Natural killer cell (primary cell): Measurements from ENCODE around the gene ANKRD13D. TPM values are rescaled to one million over a fixed set of nuclear protein-coding genes. Genes with fewer than 3 reads are reported as not detected.

Source experiments
- ATAC-seq, 3 donors: fragments of 150-1000 bp in 2 of 3; fragments of 200-7000 bp in 1 of 3; cut with Tn5 transposase; 1 replicate in 1 of 3; 2 replicates in 2 of 3; pipeline ENCODE4 v1.10.0; 2021; ENCODE audit warnings: mild to moderate bottlenecking in 2 of 3, moderate library complexity in 2 of 3
- DNase-seq, 2 donors: peaks; one replicate each; pipeline versions ENCODE4 v3.0.0 to v3.0.0-alpha.2; 2013 to 2021; ENCODE audit warnings: mixed read lengths in 1 of 2
- H3K27ac ChIP-seq: one replicate; pipeline ENCODE4 v1.5.1; 2013; ENCODE audit warnings: mild to moderate bottlenecking, low read length
- H3K27me3 ChIP-seq: one replicate; pipeline ENCODE4 v1.6.1; 2013; ENCODE audit warnings: low read length; ENCODE audit not compliant: control insufficient read depth, insufficient read depth
- H3K36me3 ChIP-seq: one replicate; pipeline ENCODE4 v1.6.1; 2013; ENCODE audit warnings: low read length; ENCODE audit not compliant: control insufficient read depth, insufficient read depth
- H3K4me1 ChIP-seq: one replicate; pipeline ENCODE4 v1.6.1; 2013; ENCODE audit warnings: low read length; ENCODE audit not compliant: control insufficient read depth, insufficient read depth
- H3K4me3 ChIP-seq: one replicate; pipeline ENCODE4 v1.5.1; 2013; ENCODE audit warnings: low read length
- H3K9me3 ChIP-seq: one replicate; pipeline ENCODE4 v1.6.1; 2013; ENCODE audit warnings: low read length; ENCODE audit not compliant: control insufficient read depth, insufficient read depth
- H3K27ac Mint-ChIP-seq, 2 donors: one replicate each; pipeline ENCODE4 v1.8.0; 2022; ENCODE audit warnings: mild to moderate bottlenecking in 2 of 2, mixed read lengths in 2 of 2, moderate library complexity in 1 of 2
- H3K27me3 Mint-ChIP-seq, 2 donors: one replicate each; pipeline ENCODE4 v1.8.0; 2022; ENCODE audit warnings: low read depth in 2 of 2, mixed read lengths in 2 of 2
- H3K36me3 Mint-ChIP-seq: one replicate; pipeline ENCODE4 v1.8.0; 2022; ENCODE audit warnings: mixed read lengths
- H3K4me1 Mint-ChIP-seq, 2 donors: one replicate each; pipeline ENCODE4 v1.8.0; 2022; ENCODE audit warnings: mixed read lengths in 2 of 2
- H3K4me3 Mint-ChIP-seq: one replicate; pipeline ENCODE4 v1.8.0; 2022; ENCODE audit warnings: mild to moderate bottlenecking, moderate library complexity, mixed read lengths
- H3K9me3 Mint-ChIP-seq, 2 donors: one replicate each; pipeline ENCODE4 v1.8.0; 2022; ENCODE audit warnings: mixed read lengths in 2 of 2
- WGBS: methylation state at CpG from one replicate; pipeline ENCODE4 v1.1.7; 2013; ENCODE audit warnings: missing lambda C conversion rate; ENCODE audit not compliant: insufficient coverage; 5-methylcytosine and 5-hydroxymethylcytosine counted together
- intact Hi-C: fragments of 100-400 bp; cut with micrococcal nuclease; formaldehyde crosslinking; loops from one replicate; pipeline ENCODE4 v1.14.2; 2022
- total RNA-seq, 4 donors: library from RNA; stranded (reverse); fragments of 120-200 nt in 1 of 4; gene quantifications; one replicate each; pipeline versions ENCODE4 v1.2.3 to v1.2.4, GENCODE V29; 2013 to 2022
- TF ChIP-seq, protein P1 (sequence below): fragments of 200-600 bp; IDR thresholded peaks from one replicate; pipeline ENCODE4 v1.8.0; 2022; ENCODE audit warnings: antibody characterized with exemption

Gene ANKRD13D
- total RNA-seq, 3 donors from 2014 or later (not counting 1 experiment from before 2014, with no cell fraction given), result 212 to 316 (median 231) TPM

DNA sequence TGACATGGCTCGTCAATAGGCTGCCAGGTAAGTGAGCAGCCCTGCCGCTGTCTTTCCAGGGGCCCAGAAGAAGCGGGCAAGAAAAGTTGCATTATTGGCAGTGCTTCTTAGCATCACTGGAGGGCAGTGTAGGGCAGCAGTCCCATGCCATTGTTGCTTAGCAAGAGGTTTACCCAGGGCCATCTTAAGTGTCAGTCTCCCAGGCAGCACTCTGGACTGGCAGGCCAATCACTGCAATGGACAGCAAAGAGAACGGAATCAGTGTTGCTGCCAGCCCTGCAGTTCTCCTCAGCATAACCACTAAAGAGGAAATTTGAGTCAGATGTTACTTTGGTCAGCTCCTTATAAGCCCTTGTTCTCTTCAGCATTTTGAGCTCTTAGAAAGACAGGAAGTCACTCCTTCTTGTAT, 36.3 kb upstream of the ANKRD13D start:
- peak in 1 of 2 donors; percentile 70 for DNase-seq
- peak; percentile 78 to 86 (median 79) for ATAC-seq
- Mint-ChIP-seq H3K4me3 (peak overlapping the region; percentile 57), H3K4me1 (peaks cover 36 to 41% of the 10 kb centered on the region in 2 donors), H3K27ac (peak overlapping the region; percentile 78 to 89), H3K27me3 (no peaks in the 10 kb centered on the region), H3K36me3 (peaks cover 31% of the 10 kb centered on the region), H3K9me3 (no peaks in the 10 kb centered on the region)
- H3K4me3 ChIP-seq, result no peak overlapping the region
- intact Hi-C loops, result loop anchor here (1.0 to 5.0 kb wide), 2 partner anchors 12 to 34 kb away; partner anchors contain the start of gene ANKRD13D
- H3K27me3 ChIP-seq, result no peaks in the 10 kb centered on the region
- peak overlapping the region; percentile 7 for H3K27ac ChIP-seq
- H3K4me1 ChIP-seq, result peaks cover 18% of the 10 kb centered on the region
- WGBS, result 74% methylated on average over 4 of the region's 4 CpGs
- TF ChIP-seq, protein P1, sequence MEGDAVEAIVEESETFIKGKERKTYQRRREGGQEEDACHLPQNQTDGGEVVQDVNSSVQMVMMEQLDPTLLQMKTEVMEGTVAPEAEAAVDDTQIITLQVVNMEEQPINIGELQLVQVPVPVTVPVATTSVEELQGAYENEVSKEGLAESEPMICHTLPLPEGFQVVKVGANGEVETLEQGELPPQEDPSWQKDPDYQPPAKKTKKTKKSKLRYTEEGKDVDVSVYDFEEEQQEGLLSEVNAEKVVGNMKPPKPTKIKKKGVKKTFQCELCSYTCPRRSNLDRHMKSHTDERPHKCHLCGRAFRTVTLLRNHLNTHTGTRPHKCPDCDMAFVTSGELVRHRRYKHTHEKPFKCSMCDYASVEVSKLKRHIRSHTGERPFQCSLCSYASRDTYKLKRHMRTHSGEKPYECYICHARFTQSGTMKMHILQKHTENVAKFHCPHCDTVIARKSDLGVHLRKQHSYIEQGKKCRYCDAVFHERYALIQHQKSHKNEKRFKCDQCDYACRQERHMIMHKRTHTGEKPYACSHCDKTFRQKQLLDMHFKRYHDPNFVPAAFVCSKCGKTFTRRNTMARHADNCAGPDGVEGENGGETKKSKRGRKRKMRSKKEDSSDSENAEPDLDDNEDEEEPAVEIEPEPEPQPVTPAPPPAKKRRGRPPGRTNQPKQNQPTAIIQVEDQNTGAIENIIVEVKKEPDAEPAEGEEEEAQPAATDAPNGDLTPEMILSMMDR, result peak; percentile 53
- H3K36me3 ChIP-seq, result peaks cover 96% of the 10 kb centered on the region
- H3K9me3 ChIP-seq, result no peaks in the 10 kb centered on the region

DNA sequence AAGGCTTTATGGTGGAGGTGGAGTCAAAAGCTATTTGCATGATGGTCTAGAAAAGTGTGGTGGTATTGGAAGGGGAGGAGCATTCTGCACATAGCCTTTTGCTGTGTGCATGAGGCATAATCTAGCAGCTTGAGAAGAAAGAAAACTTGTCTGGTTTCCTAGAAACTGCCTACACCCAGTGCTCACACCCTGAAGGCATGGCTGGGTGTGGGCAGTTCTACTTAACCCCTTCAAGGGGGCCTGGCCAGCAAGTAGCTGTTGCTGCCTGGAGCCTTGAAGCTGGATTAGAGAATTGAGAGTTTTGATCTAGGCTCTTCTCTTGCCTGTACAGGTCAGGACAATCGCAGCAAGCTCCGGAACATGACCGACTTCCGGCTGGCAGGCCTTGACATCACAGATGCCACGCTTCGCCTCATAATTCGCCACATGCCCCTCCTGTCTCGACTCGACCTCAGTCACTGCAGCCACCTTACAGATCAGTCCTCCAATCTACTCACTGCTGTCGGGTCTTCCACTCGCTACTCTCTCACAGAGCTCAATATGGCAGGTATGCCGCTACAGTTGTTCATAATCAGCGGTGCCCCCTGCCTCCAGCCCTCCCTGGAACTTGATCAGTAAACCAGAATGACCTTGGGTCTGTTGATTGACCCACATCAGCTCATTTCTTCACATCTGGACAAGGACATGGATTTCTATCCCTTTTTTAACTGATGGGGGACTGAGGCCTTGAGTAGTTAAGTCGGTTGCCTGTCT, 35.1 kb upstream of the ANKRD13D start:
- intact Hi-C loops, result loop anchor here (1.0 to 5.0 kb wide), 2 partner anchors 13 to 33 kb away; partner anchors contain the start of gene ANKRD13D
- Mint-ChIP-seq H3K4me1 (peaks cover 36 to 41% of the 10 kb centered on the region in 2 donors), H3K9me3 (no peaks in the 10 kb centered on the region), H3K27me3 (no peaks in the 10 kb centered on the region), H3K27ac (peak overlapping the region; percentile 78 to 89), H3K4me3 (peak overlapping the region; percentile 57), H3K36me3 (peaks cover 31% of the 10 kb centered on the region)
- ATAC-seq, result peak; percentile 11 to 35 (median 31)
- 97% methylated on average over 14 of the region's 14 CpGs for WGBS
- Histone ChIP-seq H3K4me3 (no peak overlapping the region), H3K27ac (no peak overlapping the region), H3K4me1 (peaks cover 18% of the 10 kb centered on the region), H3K9me3 (no peaks in the 10 kb centered on the region), H3K36me3 (peaks cover 83% of the 10 kb centered on the region), H3K27me3 (no peaks in the 10 kb centered on the region)
- DNase-seq, result peak in 1 of 2 donors; percentile 19
- TF ChIP-seq, protein P1, result no peak

DNA sequence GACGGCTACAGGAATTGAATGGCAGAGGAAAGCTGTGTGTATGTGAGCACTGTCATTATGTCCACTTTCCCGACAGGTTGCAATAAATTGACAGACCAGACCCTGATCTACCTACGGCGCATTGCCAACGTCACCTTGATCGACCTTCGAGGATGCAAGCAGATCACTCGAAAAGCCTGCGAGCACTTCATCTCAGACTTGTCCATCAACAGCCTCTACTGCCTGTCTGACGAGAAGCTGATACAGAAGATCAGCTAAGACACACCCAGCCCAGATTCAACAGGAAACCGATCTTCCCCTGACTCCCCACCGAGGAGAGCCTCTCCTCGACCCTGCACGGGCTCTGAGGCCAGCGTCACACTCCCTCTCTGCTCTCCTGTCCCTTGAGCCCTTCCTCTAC, 34.3 kb upstream of the ANKRD13D start:
- H3K27me3 Mint-ChIP-seq, result no peaks in the 10 kb centered on the region
- H3K4me1 Mint-ChIP-seq, result peaks cover 35 to 36% of the 10 kb centered on the region in 2 donors
- Histone ChIP-seq H3K27me3 (no peaks in the 10 kb centered on the region), H3K27ac (no peak overlapping the region), H3K9me3 (no peaks in the 10 kb centered on the region), H3K4me1 (peaks cover 18% of the 10 kb centered on the region), H3K4me3 (no peak overlapping the region), H3K36me3 (peaks cover 76% of the 10 kb centered on the region)
- peak overlapping the region; percentile 78 to 89 for H3K27ac Mint-ChIP-seq
- peak overlapping the region; percentile 10 for H3K4me3 Mint-ChIP-seq
- TF ChIP-seq, protein P1, result no peak
- ATAC-seq (no peak), DNase-seq (no peak)
- H3K9me3 Mint-ChIP-seq, result no peaks in the 10 kb centered on the region
- intact Hi-C loops, result loop anchor here (5.0 kb wide), 1 partner anchor 33 kb away; the partner anchor contains the start of gene ANKRD13D
- 88% methylated on average over 13 of the region's 15 CpGs for WGBS
- H3K36me3 Mint-ChIP-seq, result peaks cover 24% of the 10 kb centered on the region
